Mesothelial cell of epicardium (in vitro differentiated cells): ENCODE results near the gene MSMP. TPM values are rescaled to one million over a fixed set of nuclear protein-coding genes. Genes with fewer than 3 reads are reported as not detected.

ENCODE experiments used
- DNase-seq, 2 experiments: peaks; one replicate each; pipeline ENCODE4 v3.0.0; 2021; ENCODE audit warnings: low spot score in 2 of 2; ENCODE audit not compliant: unreplicated experiment in 2 of 2
- H3K27ac Mint-ChIP-seq: 2 replicates; pipeline ENCODE4 v1.8.0; 2021; ENCODE audit warnings: mixed read lengths
- H3K27me3 Mint-ChIP-seq: 2 replicates; pipeline ENCODE4 v1.8.0; 2021; ENCODE audit warnings: low read depth, mixed read lengths
- H3K36me3 Mint-ChIP-seq: 2 replicates; pipeline ENCODE4 v1.8.0; 2021; ENCODE audit warnings: mixed read lengths
- H3K4me1 Mint-ChIP-seq: 2 replicates; pipeline ENCODE4 v1.8.0; 2021; ENCODE audit warnings: mixed read lengths
- H3K4me3 Mint-ChIP-seq: 2 replicates; pipeline ENCODE4 v1.8.0; 2021; ENCODE audit warnings: mild to moderate bottlenecking, moderate library complexity, mixed read lengths
- H3K9me3 Mint-ChIP-seq: 2 replicates; pipeline ENCODE4 v1.8.0; 2021; ENCODE audit warnings: mixed read lengths
- CTCF ChIP-seq: fragments of 200-600 bp; sonication (generic); IDR thresholded peaks from one replicate; pipeline ENCODE4 v1.5.0; 2021; ENCODE audit warnings: antibody characterized with exemption; ENCODE audit not compliant: unreplicated experiment
- total RNA-seq: library from RNA; stranded (reverse); gene quantifications from 3 replicates; pipeline ENCODE4 v1.2.1, GENCODE V29; 2021

The MSMP gene
- total RNA-seq, 1 donor from 2014 or later, result not detected

GRCh38 chr9:35795695-35796094 lies 41.6 kb upstream of the MSMP start:
- Mint-ChIP-seq H3K9me3 (no peaks in the 10 kb centered on the region), H3K27me3 (no peaks in the 10 kb centered on the region), H3K36me3 (peaks cover 6% of the 10 kb centered on the region), H3K4me3 (no peak overlapping the region), H3K4me1 (peaks cover 21% of the 10 kb centered on the region), H3K27ac (no peak overlapping the region)
- TF ChIP-seq CTCF, result no peak
- no peak for DNase-seq

- no peaks in the 10 kb centered on the region for H3K36me3 Mint-ChIP-seq
- H3K27me3 Mint-ChIP-seq, result no peaks in the 10 kb centered on the region
- H3K27ac Mint-ChIP-seq, result no peak overlapping the region
- no peak for TF ChIP-seq CTCF
- DNase-seq, result no peak
- peak overlapping the region; percentile 9 for H3K4me3 Mint-ChIP-seq
- no peaks in the 10 kb centered on the region for H3K9me3 Mint-ChIP-seq
- peaks cover 26% of the 10 kb centered on the region for H3K4me1 Mint-ChIP-seq
These were observed 39.4 kb upstream of the MSMP start for GRCh38 chr9:35793461-35793860.

GRCh38 chr9:35792826-35793225 lies 38.8 kb upstream of the MSMP start:
- H3K9me3 Mint-ChIP-seq, result no peaks in the 10 kb centered on the region
- peak overlapping the region; percentile 9 for H3K4me3 Mint-ChIP-seq
- H3K27ac Mint-ChIP-seq, result no peak overlapping the region
- H3K4me1 Mint-ChIP-seq, result peaks cover 26% of the 10 kb centered on the region
- H3K27me3 Mint-ChIP-seq, result no peaks in the 10 kb centered on the region
- no peak for TF ChIP-seq CTCF
- H3K36me3 Mint-ChIP-seq, result no peaks in the 10 kb centered on the region
- DNase-seq, result no peak

GRCh38 chr9:35792024-35792813 lies 38.1 kb upstream of the MSMP start:
- no peaks in the 10 kb centered on the region for H3K27me3 Mint-ChIP-seq
- H3K36me3 Mint-ChIP-seq, result no peaks in the 10 kb centered on the region
- no peak for TF ChIP-seq CTCF
- DNase-seq, result no peak
- no peak overlapping the region for H3K27ac Mint-ChIP-seq
- no peaks in the 10 kb centered on the region for H3K9me3 Mint-ChIP-seq
- peak overlapping the region; percentile 9 for H3K4me3 Mint-ChIP-seq
- H3K4me1 Mint-ChIP-seq, result peaks cover 26% of the 10 kb centered on the region

GRCh38 chr9:35791297-35791921 lies 37.3 kb upstream of the MSMP start, which contains the start of gene NPR2:
Gene NPR2, plus strand, starts transcription at chr9:35791591. Its CDS starts 818 bp downstream, at chr9:35792409.
- Mint-ChIP-seq H3K27ac (peak within 1 kb of the TSS; percentile 81), H3K36me3 (peaks cover 3% of the 10 kb centered on the region), H3K4me3 (peak within 1 kb of the TSS; percentile 80), H3K27me3 (no peaks in the 10 kb centered on the region), H3K4me1 (peaks cover 26% of the 10 kb centered on the region), H3K9me3 (no peaks in the 10 kb centered on the region)
- TF ChIP-seq CTCF, result no peak
- DNase-seq, result peak in 1 of 2 experiments; percentile 48
